ENCODE measurements around the gene MICAL2. TPM values are rescaled to one million over a fixed set of nuclear protein-coding genes. Genes with fewer than 3 reads are reported as not detected.

The MICAL2 gene
- total RNA-seq, 4 donors from 2014 or later = 24.7 to 53.7 (median 37.0) TPM

- Histone ChIP-seq H3K27ac (peak overlapping the region in 3 of 4 donors; percentile 35 to 68 (median 54)), H3K9me3 (no peaks in the 10 kb centered on the region), H3K36me3 (no peaks in the 10 kb centered on the region), H3K27me3 (peaks cover 0 to 10% (median 0%) of the 10 kb centered on the region in 3 donors), H3K4me1 (peaks cover 20 to 22% of the 10 kb centered on the region in 2 donors), H3K4me3 (no peak overlapping the region)
- intact Hi-C loops (cut with DNase I; ENCODE audit: low total_unique reads) = loop anchor here (10.0 kb wide), 1 partner anchor 595 kb away; the partner anchor contains the start of gene TEAD1
- in situ Hi-C loops (cut with MboI; ENCODE audit: low sequenced_read_pairs in 4 of 4) = no loop called here
- DNase-seq = peak in 1 of 2 donors; percentile 56
- no peak for TF ChIP-seq POLR2A (IDR thresholded peaks at IDR 0.05)
- peak in 1 of 2 donors; percentile 7 for ATAC-seq
These were observed 30.4 kb upstream of the MICAL2 start for GRCh38 chr11:12079726-12080556.

GRCh38 chr11:12083380-12083779, 27.0 kb upstream of the MICAL2 start:
- in situ Hi-C loops (cut with MboI; ENCODE audit: low sequenced_read_pairs in 4 of 4) (no loop called here), intact Hi-C loops (cut with DNase I; ENCODE audit: low total_unique reads) (no loop called here)
- ATAC-seq = no peak
- H3K36me3 ChIP-seq = no peaks in the 10 kb centered on the region
- no peaks in the 10 kb centered on the region for H3K9me3 ChIP-seq
- DNase-seq = no peak
- peak overlapping the region in 1 of 4 donors; percentile 84 for H3K27ac ChIP-seq
- peaks cover 0 to 9% (median 0%) of the 10 kb centered on the region in 3 donors for H3K27me3 ChIP-seq
- no peak overlapping the region for H3K4me3 ChIP-seq
- peaks cover 16 to 29% of the 10 kb centered on the region in 2 donors for H3K4me1 ChIP-seq
- TF ChIP-seq CTCF (IDR thresholded peaks at IDR 0.05 in 4 of 5, conservative IDR thresholded peaks at IDR 0.05 in 1 of 5) = no peak
- TF ChIP-seq POLR2A (IDR thresholded peaks at IDR 0.05) = no peak

GRCh38 chr11:12084256-12084655, 26.1 kb upstream of the MICAL2 start:
- no peak for DNase-seq
- H3K4me3 ChIP-seq = no peak overlapping the region
- ATAC-seq = no peak
- intact Hi-C loops (cut with DNase I; ENCODE audit: low total_unique reads) (no loop called here), in situ Hi-C loops (cut with MboI; ENCODE audit: low sequenced_read_pairs in 4 of 4) (no loop called here)
- peaks cover 16 to 29% of the 10 kb centered on the region in 2 donors for H3K4me1 ChIP-seq
- H3K27ac ChIP-seq = peak overlapping the region in 2 of 4 donors; percentile 72 to 84
- TF ChIP-seq CTCF (IDR thresholded peaks at IDR 0.05 in 4 of 5, conservative IDR thresholded peaks at IDR 0.05 in 1 of 5) (no peak), POLR2A (IDR thresholded peaks at IDR 0.05) (no peak)
- H3K27me3 ChIP-seq = peaks cover 0 to 9% (median 0%) of the 10 kb centered on the region in 3 donors
- H3K9me3 ChIP-seq = no peaks in the 10 kb centered on the region
- H3K36me3 ChIP-seq = no peaks in the 10 kb centered on the region

- in situ Hi-C loops (cut with MboI; ENCODE audit: low sequenced_read_pairs in 4 of 4) = no loop called here
- peaks cover 0 to 3% (median 0%) of the 10 kb centered on the region in 3 donors for H3K27me3 ChIP-seq
These were observed 24.8 kb upstream of the MICAL2 start for GRCh38 chr11:12085371-12086251.

More at GRCh38 chr11:12085371-12086251, 24.8 kb upstream of the MICAL2 start:
- H3K27ac ChIP-seq = peak overlapping the region; percentile 69 to 84 (median 78)
- intact Hi-C loops (cut with DNase I; ENCODE audit: low total_unique reads) = loop anchor here (5.0 kb wide), 1 partner anchor 152 kb away; no protein-coding TSS in a partner anchor
- no peaks in the 10 kb centered on the region for H3K36me3 ChIP-seq
- DNase-seq = no peak
- H3K9me3 ChIP-seq = no peaks in the 10 kb centered on the region
- peaks cover 16 to 37% of the 10 kb centered on the region in 2 donors for H3K4me1 ChIP-seq
- TF ChIP-seq POLR2A (IDR thresholded peaks at IDR 0.05) (no peak), CTCF (IDR thresholded peaks at IDR 0.05 in 4 of 5, conservative IDR thresholded peaks at IDR 0.05 in 1 of 5) (no peak)
- ATAC-seq = peak in 1 of 2 donors; percentile 4
- H3K4me3 ChIP-seq = no peak overlapping the region

Measured in gastrocnemius medialis (tissue), 4 donors.